Femur (tissue), 1 donor: ENCODE data around the gene NENF.
A peak's percentile ranks its signal among the peaks of the same experiment; 100 is the strongest.

ENCODE experiments used
- DNase-seq: peaks from one replicate; pipeline ENCODE4 v3.0.0-alpha.2; 2017

The NENF gene

DNA sequence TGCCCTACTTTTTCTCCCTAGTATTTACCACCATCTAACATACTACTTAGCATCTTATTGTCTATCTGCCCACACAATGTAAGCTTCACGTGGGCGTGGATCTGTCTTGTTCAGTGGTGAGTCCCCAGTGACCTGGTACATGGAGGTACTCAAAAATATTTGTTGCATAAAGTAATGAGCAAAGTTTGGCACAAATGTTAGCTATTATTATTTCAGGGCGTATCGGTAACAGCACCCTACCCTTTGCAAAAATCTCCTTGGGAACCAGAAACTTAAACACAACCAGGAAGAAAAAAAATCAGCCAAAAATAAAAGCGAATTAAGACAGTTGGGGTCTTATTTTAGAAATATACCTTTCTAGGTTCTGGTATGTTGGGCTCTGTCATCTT is 454 bp upstream of the NENF start:
- DNase-seq = no peak

GRCh38 chr1:212433577-212434462 is 1.1 kb downstream of the NENF start:
- DNase-seq = no peak

DNA sequence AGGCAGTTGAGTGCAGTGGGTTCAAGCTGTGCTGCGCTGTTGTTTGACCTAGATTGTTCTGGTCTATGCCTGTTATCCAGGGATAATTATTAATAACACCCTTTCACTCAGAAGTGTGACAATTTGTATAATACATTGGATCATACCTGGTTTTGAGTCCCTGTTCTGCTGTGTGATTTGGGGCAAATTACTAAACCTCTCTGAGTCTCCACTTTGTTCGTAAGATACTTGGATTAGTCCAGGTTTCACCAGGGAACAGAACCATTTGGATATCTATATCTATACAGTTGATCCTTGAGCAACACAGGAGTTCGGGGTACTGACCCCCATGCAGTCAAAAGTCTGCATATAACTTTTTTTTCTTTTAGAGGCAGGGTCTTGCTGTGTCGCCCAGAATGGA is 2.3 kb downstream of the NENF start:
- no peak for DNase-seq

DNA sequence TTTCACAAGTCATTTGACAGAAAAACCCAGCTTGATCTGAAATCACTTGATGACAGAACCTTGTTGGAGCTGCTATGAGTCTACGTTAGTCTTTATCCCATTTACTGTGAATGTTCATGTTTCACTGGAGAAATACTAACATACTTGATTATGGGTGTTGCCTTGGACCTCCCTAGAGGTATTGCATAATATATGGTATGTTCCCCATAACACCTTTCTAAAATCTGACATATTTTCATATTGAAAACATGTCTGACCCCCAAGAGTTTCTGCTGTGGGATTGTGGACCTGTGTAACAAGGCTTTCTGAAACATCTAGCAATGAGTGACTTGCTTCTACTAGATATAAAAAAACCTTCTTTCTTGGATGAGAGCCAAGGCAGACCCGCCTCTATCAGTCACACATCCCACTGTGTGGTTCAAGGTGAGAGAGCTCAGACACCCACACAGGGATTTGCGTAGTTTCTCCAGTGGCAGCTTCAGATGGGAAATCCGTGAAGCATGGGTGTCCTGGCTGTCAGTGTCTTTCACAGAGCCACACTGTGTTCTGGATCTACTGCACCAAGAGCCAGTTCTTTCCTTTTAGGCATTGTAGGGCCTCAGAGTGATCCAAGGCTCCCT is 4.6 kb downstream of the NENF start:
- no peak for DNase-seq

DNA sequence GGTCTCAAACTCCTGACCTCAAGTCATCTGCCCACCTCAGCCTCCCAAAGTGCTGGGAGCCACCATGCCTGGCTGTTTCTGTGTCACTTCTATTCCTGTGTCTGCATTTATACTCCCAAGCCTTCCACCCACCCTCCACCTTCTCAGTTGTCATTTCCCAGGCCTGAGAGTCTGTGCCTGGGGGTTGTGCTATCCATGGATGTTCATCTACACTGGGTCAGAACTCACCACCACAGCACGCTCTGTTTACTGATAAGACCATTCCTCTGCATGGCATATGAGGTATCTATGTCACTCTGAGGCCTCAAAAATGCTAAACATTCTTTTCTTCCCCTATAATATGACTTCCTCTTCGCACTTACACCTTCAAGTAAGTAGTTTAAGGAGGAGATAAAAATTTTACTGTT is 6.1 kb downstream of the NENF start:
- no peak for DNase-seq

DNA sequence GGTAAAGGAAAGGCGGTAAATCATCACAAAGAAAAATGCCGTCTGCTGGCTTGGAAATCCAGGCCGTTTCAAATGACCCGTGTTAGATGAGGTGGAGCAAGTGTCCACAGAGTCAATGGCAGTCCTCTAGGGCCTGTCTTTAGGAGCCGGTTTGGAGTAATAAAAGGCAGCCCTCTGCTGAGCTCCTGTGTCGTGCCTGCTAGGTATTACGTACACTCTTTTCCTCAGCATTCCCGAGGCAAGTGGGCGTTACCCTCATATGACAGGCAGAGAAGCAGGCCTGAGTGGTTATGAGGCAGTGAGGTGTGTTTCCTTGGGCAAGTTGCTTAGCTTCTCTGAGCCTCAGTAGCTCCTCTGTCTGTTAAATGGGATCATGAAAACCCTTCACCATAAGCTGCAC is 7.7 kb downstream of the NENF start:
- no peak for DNase-seq

- no peak for DNase-seq
Observed at GRCh38 chr1:212442408-212442807, 9.7 kb downstream of the NENF start.

DNA sequence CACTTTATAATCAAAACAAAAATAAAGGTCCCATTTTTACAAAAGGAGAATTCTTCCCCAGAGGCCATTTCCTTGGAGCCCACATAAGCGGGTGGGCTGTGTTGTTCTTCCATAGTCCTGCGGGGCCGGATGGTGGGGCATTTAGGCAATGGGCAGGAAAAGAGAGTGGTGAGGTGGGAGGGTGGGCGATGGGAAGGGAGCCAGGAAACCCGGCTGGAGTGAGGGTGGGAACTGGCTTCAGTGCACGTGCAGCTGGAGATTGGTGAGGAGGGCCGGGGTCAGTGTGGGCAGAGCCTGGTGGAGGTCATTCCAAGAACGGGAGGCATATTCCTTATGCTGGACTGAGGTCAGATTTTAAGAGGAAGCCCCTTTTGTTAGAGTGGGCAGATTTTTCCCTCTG is 13.6 kb downstream of the NENF start:
- no peak for DNase-seq

DNA sequence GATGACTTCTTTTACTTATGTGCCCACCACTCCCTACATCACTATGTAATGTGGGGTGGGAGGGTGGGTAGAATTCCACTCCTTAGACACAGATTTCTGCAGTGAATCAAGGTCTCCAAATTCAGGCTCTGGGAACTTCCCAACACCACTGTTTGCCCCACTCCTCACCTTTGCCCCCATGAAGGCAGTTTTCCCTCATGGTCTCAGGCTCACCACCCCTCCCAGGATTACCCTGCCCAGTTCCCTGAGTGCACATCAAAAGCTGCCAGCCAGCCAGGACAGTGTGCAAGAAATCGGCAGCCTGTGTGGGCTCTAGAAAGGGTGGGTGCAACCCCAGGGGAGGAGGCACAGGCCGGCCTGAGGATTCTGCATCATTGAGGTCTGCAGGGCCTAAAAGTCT is 14.8 kb downstream of the NENF start:
- no peak for DNase-seq

- DNase-seq = peak; percentile 79
Observed at GRCh38 chr1:212450331-212450881, 17.7 kb downstream of the NENF start.

GRCh38 chr1:212451416-212452322 is 18.9 kb downstream of the NENF start:
- no peak for DNase-seq

DNA sequence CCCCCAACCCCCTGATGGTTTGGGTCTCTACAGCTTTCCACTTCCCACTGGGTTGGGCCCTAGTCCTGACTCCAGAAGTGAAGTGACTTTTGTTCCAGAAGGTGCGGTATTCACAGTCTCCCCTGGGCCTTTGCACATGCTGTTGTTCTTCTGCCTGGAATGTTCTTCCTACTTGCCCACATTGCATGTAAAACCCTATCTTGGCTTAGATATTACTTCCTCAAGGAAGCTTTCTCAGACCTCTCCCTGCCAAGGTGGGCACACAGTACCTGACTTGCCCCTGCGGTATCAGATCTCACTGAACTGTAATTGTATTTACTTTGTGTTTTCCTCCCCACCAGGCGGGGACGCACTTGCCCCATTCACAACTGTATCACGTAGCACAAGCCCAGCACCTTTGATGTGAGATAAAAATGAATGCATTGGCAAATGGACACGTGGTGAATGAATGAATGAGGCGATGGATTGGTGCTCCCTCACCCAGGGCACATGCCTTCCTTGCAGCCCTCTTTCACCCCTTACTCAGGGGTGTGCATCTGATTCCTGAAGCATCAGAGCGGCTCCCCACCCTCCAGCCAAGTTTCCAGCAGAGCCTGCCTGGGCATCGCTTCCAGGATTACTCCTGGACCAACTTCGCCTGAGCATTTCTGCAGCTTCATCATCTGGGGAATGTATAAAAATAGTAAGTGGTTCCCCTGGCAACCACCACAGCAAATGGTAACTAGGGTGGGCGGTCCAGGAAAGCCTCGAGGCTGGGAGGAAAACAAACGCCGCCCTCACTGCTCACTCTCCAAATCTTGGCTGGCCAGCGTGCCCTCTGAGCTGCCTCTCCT is 19.8 kb downstream of the NENF start:
- DNase-seq = peak; percentile 93

DNA sequence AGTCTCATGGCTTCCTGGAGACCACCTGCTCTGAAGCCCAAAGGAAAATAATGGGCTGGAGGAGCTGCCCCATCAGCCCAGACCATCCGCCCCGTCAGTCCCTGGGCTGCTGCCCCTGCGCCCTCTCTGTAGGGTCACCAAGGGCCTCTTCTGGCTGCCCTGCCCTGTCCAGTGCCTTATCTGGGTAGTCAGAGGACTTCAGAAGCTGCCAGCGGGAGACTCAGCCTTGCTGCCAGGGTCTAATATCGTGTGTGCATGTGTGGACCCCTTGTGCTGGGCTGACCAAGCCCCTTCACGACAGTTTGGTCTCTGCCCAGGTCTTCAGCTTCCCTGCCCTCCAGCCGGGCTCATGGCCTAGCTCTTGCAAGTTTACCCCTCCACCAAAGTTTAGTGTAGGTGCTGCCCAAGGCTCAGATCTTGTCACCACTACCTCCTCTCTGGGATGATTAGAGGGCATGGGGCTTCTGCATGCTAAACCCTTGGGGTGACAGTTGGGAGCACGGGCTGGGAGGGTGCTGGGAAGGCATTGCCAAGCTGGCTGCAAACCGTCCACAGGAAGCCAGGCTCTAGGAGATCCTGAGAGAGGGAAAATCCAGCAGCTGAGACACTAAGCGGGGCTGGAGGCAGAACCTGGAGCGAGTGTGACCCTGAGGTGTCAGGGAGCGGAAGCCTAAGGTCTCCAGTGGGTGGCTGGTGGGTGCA is 20.6 kb downstream of the NENF start:
- no peak for DNase-seq

DNA sequence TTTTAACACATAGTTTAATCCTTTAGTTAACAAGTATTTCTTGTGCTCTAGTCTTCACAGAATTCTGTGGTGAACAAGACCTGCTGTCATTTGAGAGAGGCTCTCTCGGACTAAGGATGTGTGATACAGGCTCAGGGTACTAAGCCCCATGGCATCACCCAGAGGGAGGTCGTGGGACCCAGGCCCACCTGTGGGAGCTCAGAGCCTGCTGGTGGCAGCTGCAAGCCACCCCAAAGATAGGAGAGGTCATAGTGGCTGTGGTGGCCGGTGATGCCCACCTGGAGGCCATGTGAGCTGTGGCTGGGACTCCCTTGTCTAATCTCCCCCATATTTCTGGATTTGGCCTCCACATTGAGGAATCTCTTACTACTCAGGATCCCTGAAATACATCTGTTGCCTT is 22.0 kb downstream of the NENF start:
- no peak for DNase-seq

- DNase-seq = no peak
Observed at GRCh38 chr1:212455401-212455800, 22.7 kb downstream of the NENF start.

- peak; percentile 94 for DNase-seq
Observed at GRCh38 chr1:212455803-212456528, 23.2 kb downstream of the NENF start.

DNA sequence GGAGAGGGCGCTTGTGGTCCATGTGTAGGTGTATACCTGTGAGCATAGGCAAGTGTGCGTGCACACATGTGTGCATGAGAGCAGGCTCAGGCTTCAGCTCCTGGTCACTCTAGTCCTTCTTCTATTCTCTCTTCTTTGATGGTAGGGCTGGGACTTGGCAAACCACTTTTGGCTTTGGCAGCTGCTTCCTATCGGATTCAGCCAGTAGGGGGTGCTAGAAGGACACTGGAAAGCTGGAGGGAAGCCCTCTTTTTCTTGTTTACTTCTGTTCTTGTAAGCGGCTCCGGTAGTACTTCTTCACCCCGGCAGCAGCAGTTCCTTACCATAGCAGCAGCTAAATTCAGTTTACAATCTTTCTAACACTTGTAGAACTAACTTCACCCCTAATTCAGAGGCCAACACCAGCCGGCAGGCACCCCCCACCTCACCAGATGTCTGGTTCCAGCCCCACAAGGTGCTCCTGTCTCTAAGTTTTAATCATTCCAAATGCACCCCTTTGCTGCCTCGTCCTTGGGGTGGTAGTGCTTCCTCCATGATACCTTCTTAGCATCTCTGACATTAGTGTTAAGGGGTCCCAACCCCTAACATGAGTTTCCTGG is 25.1 kb downstream of the NENF start:
- DNase-seq = peak; percentile 47

DNA sequence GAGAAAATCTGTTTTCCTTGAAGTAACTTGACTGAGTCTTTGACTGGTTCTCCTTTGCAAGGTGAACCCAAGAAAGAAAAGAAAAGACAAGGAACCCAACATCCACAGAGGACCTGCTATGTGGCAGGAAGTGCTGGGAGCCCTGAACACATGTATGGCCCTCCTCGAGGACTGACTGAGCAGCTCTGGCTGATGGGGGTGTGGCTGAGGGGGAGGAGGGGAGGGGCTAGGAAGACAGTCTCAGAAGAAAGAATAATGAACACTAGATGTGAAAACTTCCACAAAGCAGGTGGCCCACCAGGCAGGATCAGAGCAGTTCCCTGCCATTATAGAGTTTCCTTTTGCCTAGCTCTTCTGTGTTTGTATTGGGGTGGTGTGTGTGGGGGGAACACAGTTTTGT is 26.1 kb downstream of the NENF start:
- no peak for DNase-seq

DNA sequence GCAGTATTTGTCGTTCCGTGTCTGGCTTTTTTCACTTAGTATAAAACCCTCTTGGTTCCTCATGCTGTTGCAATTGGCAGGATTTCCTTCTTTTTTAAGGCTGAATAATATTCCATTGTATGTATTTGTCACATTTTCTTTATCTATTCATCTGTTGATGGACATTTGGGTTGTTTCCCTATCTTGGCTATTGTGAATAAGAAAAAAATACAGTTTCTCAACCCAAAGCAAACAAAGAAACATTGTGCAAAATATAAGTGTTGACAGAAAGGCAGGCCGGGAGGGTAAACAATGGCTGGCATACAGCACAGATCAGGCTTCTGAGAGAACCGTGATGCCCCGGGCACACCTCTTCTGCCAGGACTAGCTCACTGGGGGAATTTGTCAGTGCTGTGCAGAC is 26.9 kb downstream of the NENF start:
- DNase-seq = no peak

DNA sequence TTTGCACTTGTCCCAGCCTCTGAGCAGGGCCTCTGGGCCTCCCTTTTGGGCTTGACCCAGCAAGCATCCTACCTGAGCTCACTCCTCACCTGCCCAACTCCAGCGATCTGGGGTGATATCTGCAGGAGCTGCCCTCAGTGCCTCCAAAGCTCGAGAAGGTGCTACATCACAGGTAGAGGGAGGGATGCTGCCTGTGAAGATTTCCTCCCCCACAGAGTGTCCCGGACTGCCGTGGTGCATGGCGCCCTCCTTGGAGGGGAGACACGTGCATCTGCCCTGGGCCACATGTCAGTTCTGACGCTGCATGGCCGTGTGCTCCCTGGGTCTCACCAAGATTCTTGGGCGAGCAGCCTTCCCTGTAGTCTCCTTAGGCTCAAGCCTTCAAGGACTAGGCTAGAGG is 27.7 kb downstream of the NENF start:
- DNase-seq = no peak
